PFSK-1 (cell line): ENCODE measurements around the gene SPRY2.

Experiments
- POLR2AphosphoS5 ChIP-seq: IDR thresholded peaks from 2 replicates; pipeline ENCODE4 v1.6.1; 2012; ENCODE audit warnings: low read depth, mild to moderate bottlenecking, control low read depth, low read length, moderate library complexity
- SIN3A ChIP-seq: IDR thresholded peaks from 2 replicates; pipeline ENCODE4 v1.6.1; 2012; ENCODE audit warnings: mild to moderate bottlenecking, low read length, moderate library complexity, borderline replicate concordance; ENCODE audit not compliant: insufficient read depth
- TAF1 ChIP-seq: IDR thresholded peaks from 2 replicates; pipeline ENCODE4 v1.6.1; 2012; ENCODE audit warnings: low read length, control low read depth, borderline replicate concordance; ENCODE audit not compliant: insufficient read depth

GRCh38 chr13:80319004-80319403 is 21.9 kb downstream of the SPRY2 start:
- no peak for TF ChIP-seq TAF1
- TF ChIP-seq SIN3A: no peak
- no peak for TF ChIP-seq POLR2AphosphoS5
